Stimulated activated CD4-positive, alpha-beta T cell treated with anti-CD3 and anti-CD28 coated beads, Interleukin-12 subunit alpha, Interleukin-12 subunit beta, amount 100 ng/mL, for 4 hours (primary cell): Measurements from ENCODE around the gene TTC39B.

Experiments
- DNase-seq: peaks from one replicate; pipeline ENCODE4 v3.0.0-alpha.2; 2020

The TTC39B gene

GRCh38 chr9:15116130-15116580, 190.9 kb downstream of the TTC39B start:
- no peak for DNase-seq

GRCh38 chr9:15115702-15116101, 191.3 kb downstream of the TTC39B start:
- DNase-seq: no peak

- no peak for DNase-seq
Observed at GRCh38 chr9:15115041-15115440, 192.0 kb downstream of the TTC39B start.
